ENCODE results near the gene SMARCD2. TPM values are rescaled to one million over a fixed set of nuclear protein-coding genes. Genes with fewer than 3 reads are reported as not detected.
A peak's percentile ranks its signal among the peaks of the same experiment; 100 is the strongest.

Gene SMARCD2
- total RNA-seq, 1 experiment from 2014 or later: 98.7 TPM

- TF ChIP-seq EZH2 (IDR thresholded peaks at IDR 0.05; ENCODE audit: low read depth): no peak
- TF ChIP-seq, protein P1, sequence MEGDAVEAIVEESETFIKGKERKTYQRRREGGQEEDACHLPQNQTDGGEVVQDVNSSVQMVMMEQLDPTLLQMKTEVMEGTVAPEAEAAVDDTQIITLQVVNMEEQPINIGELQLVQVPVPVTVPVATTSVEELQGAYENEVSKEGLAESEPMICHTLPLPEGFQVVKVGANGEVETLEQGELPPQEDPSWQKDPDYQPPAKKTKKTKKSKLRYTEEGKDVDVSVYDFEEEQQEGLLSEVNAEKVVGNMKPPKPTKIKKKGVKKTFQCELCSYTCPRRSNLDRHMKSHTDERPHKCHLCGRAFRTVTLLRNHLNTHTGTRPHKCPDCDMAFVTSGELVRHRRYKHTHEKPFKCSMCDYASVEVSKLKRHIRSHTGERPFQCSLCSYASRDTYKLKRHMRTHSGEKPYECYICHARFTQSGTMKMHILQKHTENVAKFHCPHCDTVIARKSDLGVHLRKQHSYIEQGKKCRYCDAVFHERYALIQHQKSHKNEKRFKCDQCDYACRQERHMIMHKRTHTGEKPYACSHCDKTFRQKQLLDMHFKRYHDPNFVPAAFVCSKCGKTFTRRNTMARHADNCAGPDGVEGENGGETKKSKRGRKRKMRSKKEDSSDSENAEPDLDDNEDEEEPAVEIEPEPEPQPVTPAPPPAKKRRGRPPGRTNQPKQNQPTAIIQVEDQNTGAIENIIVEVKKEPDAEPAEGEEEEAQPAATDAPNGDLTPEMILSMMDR (conservative IDR thresholded peaks at IDR 0.05): no peak
- Histone ChIP-seq H3K4me3 (no peak overlapping the region), H3K4me1 (replicated peaks; ENCODE audit: insufficient read depth) (peaks cover 8% of the 10 kb centered on the region), H4K20me1 (ENCODE audit: insufficient read depth) (peaks cover 46% of the 10 kb centered on the region), H3K36me3 (ENCODE audit: low read depth) (peaks cover 67% of the 10 kb centered on the region), H3K79me2 (ENCODE audit: low read depth) (peaks cover 24% of the 10 kb centered on the region), H2AFZ (no peak overlapping the region), H3K27ac (no peak overlapping the region), H3K4me2 (no peak overlapping the region), H3F3A (ENCODE audit: insufficient read depth, low read depth) (peaks cover 61% of the 10 kb centered on the region), H3K9me3 (ENCODE audit: insufficient read depth, low read depth) (no peaks in the 10 kb centered on the region), H3K9me2 (ENCODE audit: insufficient read depth) (no peaks in the 10 kb centered on the region), H3K27me3 (ENCODE audit: insufficient read depth, low read depth) (no peaks in the 10 kb centered on the region)
- POLR2A ChIA-PET (ENCODE audit: unreplicated experiment): no interaction called here
- DNase-seq: no peak
- intact Hi-C loops (cut with micrococcal nuclease; ENCODE audit: unreplicated experiment): no loop called here
- BruUV-seq (replicated peaks): no TSS peak
- CTCF ChIA-PET: no interaction called here
Measured at GRCh38 chr17:63820963-63821561, 21.4 kb downstream of the SMARCD2 start.

GRCh38 chr17:63819585-63820537, 22.6 kb downstream of the SMARCD2 start:
- H3K36me3 ChIP-seq (ENCODE audit: low read depth): peaks cover 72% of the 10 kb centered on the region
- intact Hi-C loops (cut with micrococcal nuclease; ENCODE audit: unreplicated experiment): no loop called here

DNA sequence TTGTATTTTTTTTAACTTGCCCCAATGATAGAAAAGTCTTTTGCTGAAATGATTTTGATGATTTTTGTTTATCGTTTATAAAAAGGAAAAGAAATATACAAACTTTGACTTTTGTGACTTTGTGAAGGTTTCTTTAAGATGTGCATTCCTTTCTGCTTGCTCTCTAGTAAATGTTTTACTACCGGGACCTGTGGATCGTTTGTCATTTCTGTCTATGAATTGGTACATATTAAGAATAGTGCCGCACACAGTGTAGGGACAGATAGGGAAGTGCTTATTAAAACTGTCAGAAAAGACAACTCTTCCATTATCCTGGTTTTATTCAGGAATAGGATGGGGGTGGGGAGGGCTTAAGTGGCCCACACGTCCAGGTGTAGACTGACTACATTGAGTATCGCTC, 23.4 kb downstream of the SMARCD2 start:
- TF ChIP-seq, protein P1 (conservative IDR thresholded peaks at IDR 0.05): no peak
- TF ChIP-seq EZH2 (IDR thresholded peaks at IDR 0.05; ENCODE audit: low read depth): no peak
- Histone ChIP-seq H3K4me3 (no peak overlapping the region), H3K36me3 (ENCODE audit: low read depth) (peaks cover 67% of the 10 kb centered on the region), H3K9me3 (ENCODE audit: insufficient read depth, low read depth) (no peaks in the 10 kb centered on the region), H3K27me3 (ENCODE audit: insufficient read depth, low read depth) (no peaks in the 10 kb centered on the region), H3K4me2 (no peak overlapping the region), H3K27ac (no peak overlapping the region), H3K9me2 (ENCODE audit: insufficient read depth) (no peaks in the 10 kb centered on the region), H4K20me1 (ENCODE audit: insufficient read depth) (peaks cover 49% of the 10 kb centered on the region), H3F3A (ENCODE audit: insufficient read depth, low read depth) (peaks cover 75% of the 10 kb centered on the region), H3K79me2 (ENCODE audit: low read depth) (0 out of 2 replicates have a peak, but pooled peaks cover 6% of the 10 kb centered on the region), H3K4me1 (replicated peaks; ENCODE audit: insufficient read depth) (no peaks in the 10 kb centered on the region), H2AFZ (no peak overlapping the region)
- intact Hi-C loops (cut with micrococcal nuclease; ENCODE audit: unreplicated experiment): no loop called here
- DNase-seq: no peak
- no TSS peak for BruUV-seq (replicated peaks)
- ChIA-PET POLR2A (ENCODE audit: unreplicated experiment) (no interaction called here), CTCF (no interaction called here)

More at GRCh38 chr17:63819585-63820537, 22.6 kb downstream of the SMARCD2 start:
- H4K20me1 ChIP-seq (ENCODE audit: insufficient read depth): peaks cover 46% of the 10 kb centered on the region
- peaks cover 12% of the 10 kb centered on the region for H3K79me2 ChIP-seq (ENCODE audit: low read depth)
- ChIA-PET CTCF (no interaction called here), POLR2A (ENCODE audit: unreplicated experiment) (interaction anchor here (0.5 to 0.6 kb wide), 2 partner anchors 33 to 121 kb away, joined by 3 to 4 read pairs; no protein-coding TSS in a partner anchor)
- TSS peak; percentile 71 for BruUV-seq (replicated peaks)
- no peak for DNase-seq
- TF ChIP-seq, protein P1 (conservative IDR thresholded peaks at IDR 0.05): no peak
- H3K4me1 ChIP-seq (replicated peaks; ENCODE audit: insufficient read depth): no peaks in the 10 kb centered on the region
- H3K9me2 ChIP-seq (ENCODE audit: insufficient read depth): no peaks in the 10 kb centered on the region
- no peak overlapping the region for H2AFZ ChIP-seq
- H3K27me3 ChIP-seq (ENCODE audit: insufficient read depth, low read depth): no peaks in the 10 kb centered on the region
- H3K9me3 ChIP-seq (ENCODE audit: insufficient read depth, low read depth): no peaks in the 10 kb centered on the region
- H3K4me2 ChIP-seq: no peak overlapping the region
- no peak overlapping the region for H3K27ac ChIP-seq
- H3K4me3 ChIP-seq: no peak overlapping the region
- peaks cover 71% of the 10 kb centered on the region for H3F3A ChIP-seq (ENCODE audit: insufficient read depth, low read depth)
